Nephron (organoid): ENCODE results near the gene CMC1.

ENCODE experiments used
- H3K27ac Mint-ChIP-seq, 3 experiments: 2 replicates each; pipeline ENCODE4 v1.8.0; 2020; ENCODE audit warnings: mixed read lengths in 3 of 3, mild to moderate bottlenecking in 2 of 3, moderate library complexity in 1 of 3
- H3K27me3 Mint-ChIP-seq: 2 replicates; pipeline ENCODE4 v1.8.0; 2021; ENCODE audit warnings: low read depth, mild to moderate bottlenecking, moderate library complexity, mixed read lengths
- H3K36me3 Mint-ChIP-seq: 2 replicates; pipeline ENCODE4 v1.8.0; 2020; ENCODE audit warnings: low read depth, mixed read lengths
- H3K4me1 Mint-ChIP-seq: 2 replicates; pipeline ENCODE4 v1.8.0; 2020; ENCODE audit warnings: mixed read lengths
- H3K4me3 Mint-ChIP-seq, 3 experiments: 2 replicates each; pipeline ENCODE4 v1.8.0; 2020; ENCODE audit warnings: mild to moderate bottlenecking in 3 of 3, mixed read lengths in 3 of 3, moderate library complexity in 2 of 3
- H3K9me3 Mint-ChIP-seq: 2 replicates; pipeline ENCODE4 v1.8.0; 2020; ENCODE audit warnings: mixed read lengths
- TF ChIP-seq, protein P1 (sequence below), 3 experiments: fragments of 200-600 bp; sonication (generic); IDR thresholded peaks; one replicate each; pipeline ENCODE4 v1.5.0; 2021; ENCODE audit warnings: antibody characterized with exemption in 3 of 3; ENCODE audit not compliant: unreplicated experiment in 3 of 3

The CMC1 gene

DNA sequence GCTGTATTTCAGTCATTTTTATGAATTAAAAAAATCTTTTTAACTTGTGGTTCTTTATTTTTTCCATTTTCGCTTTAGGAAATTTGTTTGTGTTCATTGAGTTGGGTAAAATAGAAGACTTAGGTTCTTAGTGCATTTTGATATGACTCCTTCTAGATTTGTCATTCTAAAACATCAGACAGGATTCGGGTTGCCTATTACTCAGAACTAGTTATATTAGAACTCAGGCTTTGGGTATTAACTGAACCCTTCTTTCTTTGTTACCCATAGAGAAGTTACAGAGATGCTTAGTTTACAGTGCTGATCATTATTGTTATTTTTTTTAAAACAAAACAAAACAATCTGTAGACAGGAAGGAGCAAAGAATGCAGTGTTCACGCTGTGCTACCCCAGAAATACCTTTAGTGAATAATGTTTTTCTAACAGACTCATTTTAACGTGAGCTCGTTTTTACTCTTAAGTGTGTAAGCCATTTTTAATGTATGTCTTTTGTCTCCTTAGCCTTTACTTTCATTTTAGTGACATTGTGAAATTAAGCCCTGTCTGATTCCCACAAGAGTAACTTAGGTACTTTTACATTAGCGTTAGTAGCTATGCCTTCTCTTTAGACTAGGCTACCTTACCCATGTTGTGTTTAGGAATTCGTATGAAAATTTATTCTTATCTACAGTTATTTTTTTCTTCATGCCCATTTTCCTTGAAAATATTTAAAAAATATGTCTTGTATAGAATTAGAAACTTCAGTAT, 53.4 kb downstream of the CMC1 start:
- Mint-ChIP-seq H3K4me3 (no peak overlapping the region), H3K27me3 (no peaks in the 10 kb centered on the region), H3K4me1 (no peaks in the 10 kb centered on the region), H3K27ac (no peak overlapping the region), H3K36me3 (peaks cover 5% of the 10 kb centered on the region), H3K9me3 (no peaks in the 10 kb centered on the region)
- TF ChIP-seq, protein P1, sequence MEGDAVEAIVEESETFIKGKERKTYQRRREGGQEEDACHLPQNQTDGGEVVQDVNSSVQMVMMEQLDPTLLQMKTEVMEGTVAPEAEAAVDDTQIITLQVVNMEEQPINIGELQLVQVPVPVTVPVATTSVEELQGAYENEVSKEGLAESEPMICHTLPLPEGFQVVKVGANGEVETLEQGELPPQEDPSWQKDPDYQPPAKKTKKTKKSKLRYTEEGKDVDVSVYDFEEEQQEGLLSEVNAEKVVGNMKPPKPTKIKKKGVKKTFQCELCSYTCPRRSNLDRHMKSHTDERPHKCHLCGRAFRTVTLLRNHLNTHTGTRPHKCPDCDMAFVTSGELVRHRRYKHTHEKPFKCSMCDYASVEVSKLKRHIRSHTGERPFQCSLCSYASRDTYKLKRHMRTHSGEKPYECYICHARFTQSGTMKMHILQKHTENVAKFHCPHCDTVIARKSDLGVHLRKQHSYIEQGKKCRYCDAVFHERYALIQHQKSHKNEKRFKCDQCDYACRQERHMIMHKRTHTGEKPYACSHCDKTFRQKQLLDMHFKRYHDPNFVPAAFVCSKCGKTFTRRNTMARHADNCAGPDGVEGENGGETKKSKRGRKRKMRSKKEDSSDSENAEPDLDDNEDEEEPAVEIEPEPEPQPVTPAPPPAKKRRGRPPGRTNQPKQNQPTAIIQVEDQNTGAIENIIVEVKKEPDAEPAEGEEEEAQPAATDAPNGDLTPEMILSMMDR (IDR thresholded peaks at IDR 0.05; ENCODE audit: unreplicated experiment in 3 of 3) = no peak

DNA sequence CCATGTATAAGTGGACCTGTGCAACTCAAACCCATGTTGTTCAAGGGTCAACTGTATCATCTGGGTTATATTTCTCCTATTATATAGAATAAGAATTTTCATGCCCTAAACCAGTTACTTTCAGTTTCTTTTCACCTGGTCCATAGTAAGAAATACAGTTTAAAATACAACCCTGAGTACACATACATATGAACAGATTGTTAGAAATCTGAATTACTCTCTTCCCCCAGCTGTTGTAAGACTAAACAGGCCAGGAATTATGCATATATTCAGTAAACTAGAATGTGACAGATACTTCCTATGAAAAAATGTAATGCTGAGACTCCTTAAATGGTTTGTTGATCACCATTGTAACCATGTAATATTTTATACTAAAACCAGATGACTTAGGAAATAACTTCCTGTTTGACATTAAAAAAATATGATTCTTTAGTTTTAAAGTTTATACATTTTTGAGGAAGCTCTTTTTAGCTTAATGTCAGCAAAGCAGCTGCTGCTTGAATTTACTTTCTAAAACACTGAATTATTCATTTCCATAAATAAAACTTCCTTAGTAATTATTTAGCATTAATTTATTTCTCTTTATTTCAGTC, 54.6 kb downstream of the CMC1 start:
- Mint-ChIP-seq H3K4me1 (no peaks in the 10 kb centered on the region), H3K27me3 (no peaks in the 10 kb centered on the region), H3K36me3 (peaks cover 5% of the 10 kb centered on the region), H3K4me3 (no peak overlapping the region), H3K9me3 (no peaks in the 10 kb centered on the region), H3K27ac (no peak overlapping the region)
- TF ChIP-seq, protein P1 (IDR thresholded peaks at IDR 0.05; ENCODE audit: unreplicated experiment in 3 of 3) = no peak

DNA sequence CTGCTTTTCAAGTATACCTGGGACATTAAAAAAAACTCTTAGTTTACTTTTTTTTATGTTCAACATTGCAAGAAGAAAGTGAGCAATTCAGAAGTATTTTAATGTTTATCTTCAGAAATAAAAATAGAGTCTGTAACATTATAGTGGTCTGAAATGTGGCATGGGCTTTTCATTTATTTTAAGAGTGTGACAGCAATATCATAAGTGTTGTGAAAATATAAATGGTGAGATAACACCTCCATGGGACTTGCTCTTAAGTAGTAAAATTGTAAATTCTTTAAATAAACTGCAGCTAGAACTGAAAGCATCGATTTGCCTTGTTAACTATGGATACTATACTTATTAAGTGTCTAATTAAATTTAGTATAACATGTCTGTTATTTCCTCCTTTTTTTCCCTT, 58.3 kb downstream of the CMC1 start:
- Mint-ChIP-seq H3K9me3 (no peaks in the 10 kb centered on the region), H3K36me3 (no peaks in the 10 kb centered on the region), H3K27ac (no peak overlapping the region), H3K4me1 (no peaks in the 10 kb centered on the region), H3K27me3 (no peaks in the 10 kb centered on the region), H3K4me3 (no peak overlapping the region)
- TF ChIP-seq, protein P1 (IDR thresholded peaks at IDR 0.05; ENCODE audit: unreplicated experiment in 3 of 3) = no peak

DNA sequence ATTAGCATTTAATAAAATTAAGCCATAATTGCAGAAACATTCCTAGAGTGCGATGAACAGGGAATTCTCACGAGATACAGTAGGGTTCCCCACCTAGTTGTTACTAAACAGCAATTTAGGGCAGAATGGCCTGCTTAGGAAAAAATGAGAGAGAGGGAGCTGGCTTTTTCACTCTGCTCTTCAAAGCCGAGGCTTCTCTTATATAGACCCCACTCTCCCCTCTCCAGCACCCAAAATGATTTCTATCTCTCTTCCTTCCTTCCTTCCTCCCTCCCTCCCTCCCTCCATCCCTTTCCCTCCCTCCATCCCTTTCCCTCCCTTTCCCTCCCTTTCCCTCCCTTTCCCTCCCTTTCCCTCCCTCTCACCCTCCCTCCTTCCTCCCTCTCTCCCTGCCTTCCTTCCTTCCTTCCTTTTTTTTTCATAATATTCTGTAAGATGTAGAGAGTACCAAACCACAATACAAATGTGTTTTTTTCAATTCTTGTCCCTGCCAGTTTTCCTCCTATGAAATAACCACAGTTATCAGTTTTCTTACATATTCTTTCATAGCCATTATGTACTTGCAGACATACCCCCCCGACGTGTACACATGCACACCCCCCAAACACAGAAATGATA, 59.0 kb downstream of the CMC1 start:
- no peaks in the 10 kb centered on the region for H3K4me1 Mint-ChIP-seq

DNA sequence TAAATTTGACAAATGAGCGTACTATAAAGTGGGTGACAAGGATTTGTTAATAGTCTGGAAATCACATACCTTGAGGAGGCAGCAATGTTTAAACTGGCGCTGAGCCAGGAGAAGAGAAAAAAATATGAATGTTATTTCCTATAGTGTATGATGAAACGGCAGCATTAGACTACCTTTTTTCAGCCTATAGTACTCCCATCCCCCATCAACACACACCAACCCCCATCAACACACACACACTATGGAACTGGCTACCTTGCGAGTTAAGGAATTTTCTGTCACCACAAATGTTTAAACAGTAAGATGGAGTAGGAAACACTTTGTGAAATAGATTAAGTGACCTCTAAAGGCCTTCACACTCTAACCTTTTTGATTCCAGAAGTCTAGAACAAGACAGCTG, 60.3 kb downstream of the CMC1 start:
- Mint-ChIP-seq H3K9me3 (no peaks in the 10 kb centered on the region), H3K4me1 (no peaks in the 10 kb centered on the region), H3K36me3 (no peaks in the 10 kb centered on the region), H3K4me3 (no peak overlapping the region), H3K27ac (no peak overlapping the region), H3K27me3 (no peaks in the 10 kb centered on the region)
- TF ChIP-seq, protein P1 (IDR thresholded peaks at IDR 0.05; ENCODE audit: unreplicated experiment in 3 of 3) = no peak

More for the DNA sequence above, 59.0 kb downstream of the CMC1 start:
- Mint-ChIP-seq H3K27me3 (no peaks in the 10 kb centered on the region), H3K36me3 (no peaks in the 10 kb centered on the region), H3K9me3 (no peaks in the 10 kb centered on the region), H3K27ac (no peak overlapping the region), H3K4me3 (no peak overlapping the region)
- TF ChIP-seq, protein P1 (IDR thresholded peaks at IDR 0.05; ENCODE audit: unreplicated experiment in 3 of 3) = no peak
